B cell (primary cell): ENCODE results near the gene TP53I3.

Experiments
- EZH2 ChIP-seq: IDR thresholded peaks from 2 replicates; pipeline ENCODE4 v1.6.1; 2012; ENCODE audit warnings: borderline replicate concordance, low read depth, mild to moderate bottlenecking, moderate library complexity, low read length; ENCODE audit not compliant: insufficient read depth, poor library complexity, severe bottlenecking
- TF ChIP-seq, protein P1 (sequence below): fragments of 200-600 bp; IDR thresholded peaks from one replicate; pipeline ENCODE4 v1.8.0; 2022; ENCODE audit warnings: antibody characterized with exemption, mild to moderate bottlenecking

DNA sequence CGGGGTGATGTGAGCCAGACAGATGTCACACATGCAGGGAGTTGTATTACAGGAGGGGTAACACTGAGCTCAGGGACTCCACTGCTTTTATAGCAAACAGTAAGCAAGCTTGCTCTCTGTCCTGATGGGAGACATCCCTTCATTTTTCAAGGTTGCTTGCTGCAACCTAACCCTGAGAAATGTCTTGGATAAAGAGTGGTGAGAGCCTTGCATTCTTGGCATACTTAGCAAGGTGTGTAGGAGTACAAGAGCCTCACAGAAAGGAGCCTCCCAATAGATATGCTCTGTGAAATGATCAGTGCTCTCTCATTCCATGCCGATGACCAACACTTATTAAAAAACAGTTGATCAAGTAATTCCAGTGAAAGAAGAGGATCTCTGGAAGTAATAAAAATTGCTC is 30.4 kb upstream of the TP53I3 start:
- TF ChIP-seq, protein P1, sequence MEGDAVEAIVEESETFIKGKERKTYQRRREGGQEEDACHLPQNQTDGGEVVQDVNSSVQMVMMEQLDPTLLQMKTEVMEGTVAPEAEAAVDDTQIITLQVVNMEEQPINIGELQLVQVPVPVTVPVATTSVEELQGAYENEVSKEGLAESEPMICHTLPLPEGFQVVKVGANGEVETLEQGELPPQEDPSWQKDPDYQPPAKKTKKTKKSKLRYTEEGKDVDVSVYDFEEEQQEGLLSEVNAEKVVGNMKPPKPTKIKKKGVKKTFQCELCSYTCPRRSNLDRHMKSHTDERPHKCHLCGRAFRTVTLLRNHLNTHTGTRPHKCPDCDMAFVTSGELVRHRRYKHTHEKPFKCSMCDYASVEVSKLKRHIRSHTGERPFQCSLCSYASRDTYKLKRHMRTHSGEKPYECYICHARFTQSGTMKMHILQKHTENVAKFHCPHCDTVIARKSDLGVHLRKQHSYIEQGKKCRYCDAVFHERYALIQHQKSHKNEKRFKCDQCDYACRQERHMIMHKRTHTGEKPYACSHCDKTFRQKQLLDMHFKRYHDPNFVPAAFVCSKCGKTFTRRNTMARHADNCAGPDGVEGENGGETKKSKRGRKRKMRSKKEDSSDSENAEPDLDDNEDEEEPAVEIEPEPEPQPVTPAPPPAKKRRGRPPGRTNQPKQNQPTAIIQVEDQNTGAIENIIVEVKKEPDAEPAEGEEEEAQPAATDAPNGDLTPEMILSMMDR, result no peak
- TF ChIP-seq EZH2, result no peak
